Hepatic stellate cell (primary cell): ENCODE results near the gene OSTF1.

Source experiments
- DNase-seq: peaks from one replicate; pipeline ENCODE4 v3.0.0; 2011; ENCODE audit warnings: low spot score

The OSTF1 gene

GRCh38 chr9:75121914-75122558, 33.7 kb downstream of the OSTF1 start:
- DNase-seq = no peak

- DNase-seq = no peak
These were observed 35.4 kb downstream of the OSTF1 start for GRCh38 chr9:75123696-75124095.

- DNase-seq = no peak
These were observed 40.2 kb downstream of the OSTF1 start for GRCh38 chr9:75128535-75128934.

GRCh38 chr9:75130172-75130571, 41.9 kb downstream of the OSTF1 start:
- no peak for DNase-seq

- no peak for DNase-seq
These were observed 42.4 kb downstream of the OSTF1 start for GRCh38 chr9:75130621-75131230.

GRCh38 chr9:75131700-75132099, 43.4 kb downstream of the OSTF1 start:
- no peak for DNase-seq

GRCh38 chr9:75132244-75132643, 43.9 kb downstream of the OSTF1 start:
- DNase-seq = no peak

- no peak for DNase-seq
These were observed 45.1 kb downstream of the OSTF1 start for GRCh38 chr9:75133396-75133795.

GRCh38 chr9:75134495-75134894, 46.2 kb downstream of the OSTF1 start:
- DNase-seq = no peak

GRCh38 chr9:75138260-75139040, 50.1 kb downstream of the OSTF1 start:
- DNase-seq = no peak

- DNase-seq = no peak
These were observed 50.9 kb downstream of the OSTF1 start for GRCh38 chr9:75139201-75139600.

- DNase-seq = no peak
These were observed 51.9 kb downstream of the OSTF1 start for GRCh38 chr9:75140261-75140660.

GRCh38 chr9:75142202-75142601, 53.9 kb downstream of the OSTF1 start:
- DNase-seq = no peak

- no peak for DNase-seq
These were observed 57.9 kb downstream of the OSTF1 start for GRCh38 chr9:75146229-75146628.

GRCh38 chr9:75147638-75148037, 59.3 kb downstream of the OSTF1 start:
- DNase-seq = no peak

GRCh38 chr9:75148561-75148960, 60.2 kb downstream of the OSTF1 start:
- DNase-seq = peak; percentile 72

- no peak for DNase-seq
These were observed 61.5 kb downstream of the OSTF1 start for GRCh38 chr9:75149841-75150241.

- DNase-seq = no peak
These were observed 62.2 kb downstream of the OSTF1 start for GRCh38 chr9:75150512-75150911.

GRCh38 chr9:75152416-75152815, 64.1 kb downstream of the OSTF1 start:
- DNase-seq = no peak

- no peak for DNase-seq
These were observed 68.5 kb downstream of the OSTF1 start for GRCh38 chr9:75156858-75157257.

GRCh38 chr9:75161116-75161857, 73.0 kb downstream of the OSTF1 start:
- no peak for DNase-seq

GRCh38 chr9:75163764-75164163, 75.5 kb downstream of the OSTF1 start:
- DNase-seq = no peak

GRCh38 chr9:75164573-75164972, 76.3 kb downstream of the OSTF1 start:
- no peak for DNase-seq
